Measurements from ENCODE around the gene UNC93A.

Gene UNC93A

GRCh38 chr6:167293088-167293589, 2.0 kb downstream of the UNC93A start:
- DNase-seq (ENCODE audit: low spot score), result no peak

GRCh38 chr6:167293590-167294091, 2.5 kb downstream of the UNC93A start:
- DNase-seq (ENCODE audit: low spot score), result no peak

DNA sequence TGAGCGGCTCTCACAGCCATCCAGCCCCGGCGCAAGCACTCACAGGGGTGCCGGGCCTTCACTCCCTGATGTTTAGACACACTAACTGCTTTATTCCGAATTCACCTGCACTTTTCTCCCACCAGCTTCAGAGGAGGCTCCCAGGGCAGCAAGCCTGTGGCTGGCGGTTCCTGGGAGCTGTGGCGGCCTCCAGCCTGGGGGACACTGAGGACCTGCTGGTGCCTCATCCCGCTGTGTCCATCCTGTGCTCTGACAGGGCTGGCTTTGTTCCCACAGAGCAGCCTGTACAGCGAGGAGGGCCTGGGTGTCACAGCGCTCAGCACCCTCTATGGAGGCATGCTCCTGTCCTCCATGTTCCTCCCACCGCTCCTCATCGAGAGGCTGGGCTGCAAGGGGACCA, 3.1 kb downstream of the UNC93A start:
- DNase-seq (ENCODE audit: low spot score), result no peak

- no peak for DNase-seq (ENCODE audit: low spot score)
Observed at GRCh38 chr6:167294651-167295494, 3.8 kb downstream of the UNC93A start.

- DNase-seq (ENCODE audit: low spot score), result no peak
Observed at GRCh38 chr6:167295495-167296292, 4.6 kb downstream of the UNC93A start.

DNA sequence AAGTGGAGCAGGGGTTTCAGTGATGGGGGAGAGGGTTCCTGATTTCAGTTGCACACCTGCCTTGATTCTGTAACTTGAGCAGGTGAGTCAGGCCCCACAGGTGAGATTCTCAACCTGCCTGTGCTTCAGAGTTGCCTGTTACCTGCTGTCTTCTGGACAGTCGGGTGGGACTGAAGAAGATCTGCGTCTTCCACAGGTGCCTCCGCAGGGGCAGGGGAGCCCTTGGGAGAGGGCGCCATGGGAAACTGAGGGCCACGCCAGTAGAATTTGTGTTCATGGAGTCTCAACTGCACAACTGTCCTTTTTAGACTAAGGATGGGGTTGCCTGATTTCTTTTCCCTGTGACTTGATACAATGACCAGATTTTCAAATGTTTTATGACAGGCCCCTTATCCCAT, 5.2 kb downstream of the UNC93A start:
- DNase-seq (ENCODE audit: low spot score), result no peak

DNA sequence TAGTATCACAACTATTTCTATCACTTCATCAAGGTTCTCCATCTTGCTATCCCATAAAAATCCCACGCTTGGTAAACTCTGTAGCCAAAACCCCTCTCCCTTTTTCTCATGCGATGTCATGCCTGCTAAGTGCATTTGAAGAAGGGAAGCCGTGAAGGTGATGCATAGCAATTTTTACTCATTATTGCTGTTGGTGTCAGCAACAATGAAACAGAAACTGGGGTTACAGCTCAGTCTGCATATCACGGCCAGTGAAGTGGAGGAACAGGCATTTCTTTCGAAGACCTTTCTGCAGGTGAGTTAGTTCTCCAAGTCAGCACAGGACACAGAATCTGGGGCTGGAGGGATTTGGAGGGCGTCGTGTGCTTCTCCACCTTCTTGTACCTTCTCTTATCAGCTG, 5.8 kb downstream of the UNC93A start:
- no peak for DNase-seq (ENCODE audit: low spot score)

- DNase-seq (ENCODE audit: low spot score), result no peak
Observed at GRCh38 chr6:167298127-167298526, 7.0 kb downstream of the UNC93A start.

GRCh38 chr6:167299641-167300308, 8.7 kb downstream of the UNC93A start:
- DNase-seq (ENCODE audit: low spot score), result no peak

DNA sequence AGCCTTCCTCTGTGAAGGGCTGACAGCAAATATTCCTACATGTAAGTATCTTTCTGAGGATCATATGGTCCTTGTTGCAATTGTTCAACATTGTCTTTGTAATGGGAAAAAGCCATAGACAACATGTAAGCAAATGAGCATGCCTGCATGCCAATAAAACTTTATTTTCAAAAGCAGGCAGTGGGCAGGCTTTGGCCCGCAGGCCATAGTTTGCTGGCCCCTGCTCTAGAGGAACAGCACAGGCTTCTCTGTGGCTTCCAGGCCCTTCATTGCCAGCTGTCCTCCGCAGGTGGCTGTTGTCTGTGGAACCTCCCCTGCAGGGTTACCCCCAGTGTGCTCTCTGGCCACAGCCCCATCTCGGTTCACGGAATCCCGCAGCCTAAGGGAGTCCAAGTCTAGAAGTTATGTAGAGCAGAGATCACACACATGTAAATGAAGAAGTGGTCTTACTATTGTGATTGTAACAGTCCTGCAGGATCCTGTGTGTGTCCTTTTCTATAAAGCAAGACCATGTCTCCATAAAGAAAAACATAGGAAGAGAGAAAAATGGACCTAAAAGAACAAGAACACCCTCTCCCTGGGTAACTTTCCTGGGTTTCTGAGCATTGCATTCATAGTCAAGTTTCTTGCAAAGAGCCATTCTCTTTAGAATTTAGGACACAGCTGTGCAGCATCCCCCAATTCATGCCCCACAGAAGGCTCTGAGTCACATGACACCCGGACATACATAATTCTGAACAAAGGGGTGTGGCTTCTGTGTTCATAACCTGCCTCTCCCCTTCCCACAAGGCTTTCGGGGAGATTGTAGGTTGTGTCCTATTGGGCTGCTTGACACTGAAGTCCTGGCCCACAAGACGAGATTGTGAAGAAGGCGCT, 10.0 kb downstream of the UNC93A start:
- no peak for DNase-seq (ENCODE audit: low spot score)

DNA sequence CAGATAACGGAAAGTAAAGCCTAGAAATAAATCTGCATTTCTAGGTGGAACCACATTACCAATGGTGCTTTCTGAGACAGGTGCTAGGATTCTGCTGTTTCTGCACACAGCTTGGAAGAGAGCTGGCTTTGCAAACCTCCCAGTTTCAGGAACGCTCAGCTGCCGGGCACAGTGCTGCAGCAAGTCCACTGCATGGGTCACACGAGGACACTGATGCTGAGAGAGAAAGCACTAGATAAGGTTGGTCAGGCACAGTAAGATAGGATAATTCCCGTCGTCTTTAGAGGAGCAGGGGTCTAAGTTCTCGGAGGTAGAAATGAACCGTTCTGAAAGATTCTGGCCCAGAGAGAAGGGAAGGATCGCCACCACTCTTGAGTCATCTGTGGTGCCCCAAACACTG, 11.0 kb downstream of the UNC93A start:
- DNase-seq (ENCODE audit: low spot score), result no peak

DNA sequence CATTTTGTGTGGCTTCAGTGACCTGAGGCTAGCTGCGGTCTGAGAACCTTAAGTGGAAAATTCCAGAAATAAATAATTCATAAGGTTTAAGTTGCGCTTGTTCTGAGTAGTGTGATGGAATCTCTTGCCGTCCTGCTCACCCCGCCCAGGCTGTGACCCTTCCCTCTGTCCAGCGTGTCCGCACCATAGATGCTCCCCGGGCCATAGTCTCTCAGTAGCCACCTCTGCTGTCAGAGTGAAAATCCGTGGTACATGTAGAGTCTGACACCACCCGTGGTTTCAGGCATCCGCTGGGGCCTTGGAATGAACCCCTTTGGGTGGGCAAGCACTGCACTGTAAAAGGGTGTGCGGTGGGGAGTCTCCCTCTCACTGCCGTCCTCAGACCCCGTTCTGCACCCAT, 11.7 kb downstream of the UNC93A start:
- DNase-seq (ENCODE audit: low spot score), result no peak

GRCh38 chr6:167303675-167304625, 12.8 kb downstream of the UNC93A start:
- DNase-seq (ENCODE audit: low spot score), result no peak

DNA sequence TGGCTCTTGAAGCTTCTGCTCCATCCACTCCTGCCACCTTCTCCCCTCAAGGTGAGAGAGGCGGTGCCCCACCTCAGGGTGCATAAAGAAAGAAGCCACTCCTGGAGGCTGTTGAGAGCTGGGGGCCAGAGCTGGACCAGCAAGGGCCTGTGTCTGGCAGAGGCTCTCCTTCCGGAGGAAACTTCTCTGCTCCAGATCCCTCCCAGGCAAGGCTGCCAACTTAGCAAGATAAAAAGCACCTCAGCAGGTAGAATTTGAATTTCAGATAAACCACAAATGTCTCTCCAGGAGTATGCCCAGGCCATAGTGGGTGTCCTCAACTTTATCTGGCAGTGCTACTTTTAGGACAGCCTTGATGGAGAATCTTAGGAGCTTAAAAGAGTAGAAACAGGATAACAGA, 13.8 kb downstream of the UNC93A start:
- no peak for DNase-seq (ENCODE audit: low spot score)

DNA sequence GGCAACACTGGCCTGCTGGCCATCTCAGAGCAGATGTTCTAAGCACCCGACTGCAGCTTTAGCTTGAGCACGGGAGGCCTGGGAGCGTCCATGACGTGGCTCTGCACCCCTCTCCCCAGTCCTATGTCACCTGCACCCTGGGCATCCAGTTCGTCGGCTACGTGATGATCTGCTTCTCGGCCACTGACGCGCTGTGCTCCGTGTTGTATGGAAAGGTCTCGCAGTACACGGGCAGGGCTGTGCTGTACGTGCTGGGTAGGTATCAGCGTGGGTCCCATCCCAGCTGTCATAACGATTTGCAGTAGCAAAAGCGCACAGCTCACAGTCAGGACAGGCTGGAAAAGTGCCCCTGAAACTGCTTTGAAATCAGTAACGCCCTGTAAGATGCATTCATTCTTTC, 14.7 kb downstream of the UNC93A start:
- DNase-seq (ENCODE audit: low spot score), result no peak

DNA sequence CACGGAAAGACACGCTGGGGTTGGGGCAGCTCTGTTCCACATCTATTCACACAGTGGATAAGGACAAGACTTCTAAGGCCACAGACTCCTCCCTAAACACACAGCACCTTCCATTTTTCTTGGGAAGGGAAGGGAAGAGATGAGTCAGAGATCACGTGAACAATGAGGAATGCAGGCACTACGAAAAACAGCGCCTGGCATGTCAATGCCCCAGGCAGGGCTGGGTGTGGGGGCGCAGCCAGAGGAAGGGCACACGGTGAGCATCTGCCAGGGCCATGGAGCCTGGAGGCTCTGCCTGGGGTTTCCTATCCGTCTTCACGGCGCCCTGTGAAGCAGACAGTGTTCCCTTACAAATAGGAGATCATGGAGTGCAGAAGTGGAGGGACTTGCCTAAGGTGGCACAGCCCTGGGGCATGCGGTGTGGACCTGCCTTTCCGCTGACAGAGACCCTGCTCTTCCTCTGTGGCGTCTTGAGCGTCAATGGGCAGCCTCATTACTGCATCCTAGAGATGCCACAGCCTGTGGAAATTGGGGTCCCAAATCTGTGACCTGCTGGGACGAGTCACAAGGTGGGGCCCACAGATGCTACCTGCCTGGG, 15.4 kb downstream of the UNC93A start:
- DNase-seq (ENCODE audit: low spot score), result no peak

DNA sequence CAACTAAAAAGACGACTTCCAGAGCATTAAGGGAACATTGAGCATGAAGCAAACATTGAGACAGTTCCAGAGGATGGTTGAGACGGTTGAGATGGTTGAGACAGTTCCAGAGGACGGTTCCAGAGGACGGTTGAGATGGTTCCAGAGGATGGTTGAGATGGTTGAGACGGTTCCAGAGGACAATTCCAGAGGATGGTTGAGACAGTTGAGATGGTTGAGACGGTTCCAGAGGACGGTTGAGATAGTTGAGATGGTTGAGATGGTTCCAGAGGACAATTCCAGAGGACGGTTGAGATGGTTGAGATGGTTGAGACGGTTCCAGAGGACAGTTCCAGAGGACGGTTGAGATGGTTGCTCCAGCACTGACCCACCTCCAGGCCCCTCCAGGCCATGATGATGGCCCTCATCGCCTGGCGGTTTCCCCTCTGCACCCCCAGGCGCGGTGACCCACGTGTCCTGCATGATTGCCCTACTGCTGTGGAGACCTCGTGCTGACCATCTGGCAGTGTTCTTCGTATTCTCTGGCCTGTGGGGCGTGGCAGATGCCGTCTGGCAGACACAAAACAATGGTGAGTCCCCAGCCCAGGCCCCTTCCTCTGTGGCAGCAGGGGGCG, 16.3 kb downstream of the UNC93A start:
- DNase-seq (ENCODE audit: low spot score), result no peak

- no peak for DNase-seq (ENCODE audit: low spot score)
Observed at GRCh38 chr6:167308207-167308606, 17.1 kb downstream of the UNC93A start.
